H9 (cell line): ENCODE data around the gene ACTBL2. TPM values are rescaled to one million over a fixed set of nuclear protein-coding genes. Genes with fewer than 3 reads are reported as not detected.

Source experiments
- DNase-seq: peaks from one replicate; pipeline ENCODE4 v3.0.0-alpha.2; 2017
- H2AFZ ChIP-seq: one replicate; pipeline ENCODE4 v1.6.1; 2013; ENCODE audit warnings: mild to moderate bottlenecking, low read length, control low read depth, moderate library complexity
- H2AK5ac ChIP-seq: 2 replicates; pipeline ENCODE4 v1.6.1; 2013; ENCODE audit warnings: low read length, control low read depth, mixed read lengths; ENCODE audit not compliant: insufficient read length
- H2BK120ac ChIP-seq: one replicate; pipeline ENCODE4 v1.6.1; 2013; ENCODE audit warnings: low read depth, mild to moderate bottlenecking, low read length, control low read depth, inconsistent platforms; ENCODE audit not compliant: poor library complexity, severe bottlenecking
- H2BK12ac ChIP-seq: 2 replicates; pipeline ENCODE4 v1.6.1; 2013; ENCODE audit warnings: low read length, control low read depth, mixed read lengths, low read depth; ENCODE audit not compliant: insufficient read length
- H2BK15ac ChIP-seq: 2 replicates; pipeline ENCODE4 v1.6.1; 2013; ENCODE audit warnings: low read depth, low read length, control low read depth
- H2BK20ac ChIP-seq: one replicate; pipeline ENCODE4 v1.6.1; 2013; ENCODE audit warnings: low read depth, mild to moderate bottlenecking, low read length, control low read depth, inconsistent platforms; ENCODE audit not compliant: poor library complexity, severe bottlenecking
- H2BK5ac ChIP-seq: 2 replicates; pipeline ENCODE4 v1.6.1; 2013; ENCODE audit warnings: low read length, control low read depth, mixed read lengths; ENCODE audit not compliant: insufficient read length
- H3K14ac ChIP-seq: 2 replicates; pipeline ENCODE4 v1.6.1; 2013; ENCODE audit warnings: low read length, control low read depth; ENCODE audit not compliant: insufficient read depth
- H3K18ac ChIP-seq: 2 replicates; pipeline ENCODE4 v1.6.1; 2013; ENCODE audit warnings: low read depth, mild to moderate bottlenecking, mixed read lengths, low read length, control low read depth; ENCODE audit not compliant: insufficient read length
- H3K23ac ChIP-seq: 2 replicates; pipeline ENCODE4 v1.6.1; 2013; ENCODE audit warnings: low read length, control low read depth, mixed read lengths, low read depth; ENCODE audit not compliant: insufficient read length
- H3K23me2 ChIP-seq: 2 replicates; pipeline ENCODE4 v1.6.1; 2013; ENCODE audit warnings: low read depth, mild to moderate bottlenecking, mixed read lengths, low read length, control low read depth; ENCODE audit not compliant: insufficient read length, poor library complexity, severe bottlenecking
- H3K27ac ChIP-seq: 2 replicates; pipeline ENCODE4 v1.5.1; 2013; ENCODE audit warnings: low read length, control low read depth, mixed read lengths, low read depth; ENCODE audit not compliant: insufficient read length
- H3K27me3 ChIP-seq: 2 replicates; pipeline ENCODE4 v1.6.1; 2013; ENCODE audit warnings: low read length, control low read depth, inconsistent platforms; ENCODE audit not compliant: insufficient read depth
- H3K4ac ChIP-seq: 2 replicates; pipeline ENCODE4 v1.6.1; 2013; ENCODE audit warnings: low read depth, mild to moderate bottlenecking, control low read depth, inconsistent platforms, low read length, moderate library complexity
- H3K4me1 ChIP-seq: 2 replicates; pipeline ENCODE4 v1.6.1; 2013; ENCODE audit warnings: low read length, control low read depth, inconsistent platforms; ENCODE audit not compliant: insufficient read depth
- H3K4me2 ChIP-seq: 2 replicates; pipeline ENCODE4 v1.6.1; 2013; ENCODE audit warnings: low read length, control low read depth, mixed read lengths; ENCODE audit not compliant: insufficient read length, insufficient read depth
- H3K56ac ChIP-seq: 2 replicates; pipeline ENCODE4 v1.6.1; 2013; ENCODE audit warnings: low read depth, mild to moderate bottlenecking, mixed read lengths, low read length, control low read depth; ENCODE audit not compliant: insufficient read length
- H3K79me1 ChIP-seq: 2 replicates; pipeline ENCODE4 v1.6.1; 2013; ENCODE audit warnings: low read depth, mild to moderate bottlenecking, moderate library complexity, low read length, control low read depth, inconsistent platforms; ENCODE audit not compliant: insufficient read depth, poor library complexity, severe bottlenecking
- H3K79me2 ChIP-seq: 2 replicates; pipeline ENCODE4 v1.6.1; 2013; ENCODE audit warnings: low read length, control low read depth, inconsistent platforms; ENCODE audit not compliant: insufficient read depth
- H3K9ac ChIP-seq: 2 replicates; pipeline ENCODE4 v1.6.1; 2013; ENCODE audit warnings: low read length, control low read depth, mixed read lengths; ENCODE audit not compliant: insufficient read length; ENCODE audit errors: extremely low read depth
- H3K9me3 ChIP-seq: one replicate; pipeline ENCODE4 v1.6.1; 2013; ENCODE audit warnings: low read depth, low read length, inconsistent platforms; ENCODE audit not compliant: control insufficient read depth
- H3T11ph ChIP-seq: one replicate; pipeline ENCODE4 v1.6.1; 2013; ENCODE audit warnings: mild to moderate bottlenecking, low read length, control low read depth, inconsistent platforms
- H4K20me1 ChIP-seq: one replicate; pipeline ENCODE4 v1.6.1; 2013; ENCODE audit not compliant: control insufficient read depth, insufficient read length, insufficient read depth
- H4K5ac ChIP-seq: 2 replicates; pipeline ENCODE4 v1.6.1; 2013; ENCODE audit warnings: low read depth, mild to moderate bottlenecking, mixed read lengths, low read length, control low read depth; ENCODE audit not compliant: insufficient read length
- H4K8ac ChIP-seq: replicated peaks from 2 replicates; pipeline ENCODE4 v1.6.1; 2013; ENCODE audit warnings: low read length, control low read depth, mixed read lengths, low read depth; ENCODE audit not compliant: insufficient read length
- H4K91ac ChIP-seq: 2 replicates; pipeline ENCODE4 v1.6.1; 2013; ENCODE audit warnings: low read depth, mild to moderate bottlenecking, moderate library complexity, mixed read lengths, low read length, control low read depth; ENCODE audit not compliant: insufficient read length
- H3K27ac Mint-ChIP-seq, 3 experiments: 2 replicates in 2 of 3; 3 replicates in 1 of 3; pipeline ENCODE4 v1.8.0; 2020 to 2021; ENCODE audit warnings: mixed read lengths in 3 of 3, mild to moderate bottlenecking in 1 of 3, moderate library complexity in 1 of 3
- H3K27me3 Mint-ChIP-seq: 2 replicates; pipeline ENCODE4 v1.8.0; 2021; ENCODE audit warnings: low read depth, mild to moderate bottlenecking, moderate library complexity, mixed read lengths
- H3K36me3 Mint-ChIP-seq, 3 experiments: 2 replicates in 2 of 3; 3 replicates in 1 of 3; pipeline ENCODE4 v1.8.0; 2020 to 2021; ENCODE audit warnings: low read depth in 3 of 3, mixed read lengths in 3 of 3; ENCODE audit not compliant: insufficient read depth in 1 of 3
- H3K4me1 Mint-ChIP-seq, 2 experiments: 2 replicates each; pipeline ENCODE4 v1.8.0; 2020; ENCODE audit warnings: mixed read lengths in 2 of 2
- H3K4me3 Mint-ChIP-seq, 2 experiments: 2 replicates in 1 of 2; 3 replicates in 1 of 2; pipeline ENCODE4 v1.8.0; 2020 to 2021; ENCODE audit warnings: mild to moderate bottlenecking in 2 of 2, mixed read lengths in 2 of 2, moderate library complexity in 1 of 2
- H3K9me3 Mint-ChIP-seq, 2 experiments: 2 replicates in 1 of 2; 3 replicates in 1 of 2; pipeline ENCODE4 v1.8.0; 2020; ENCODE audit warnings: mild to moderate bottlenecking in 2 of 2, mixed read lengths in 2 of 2, moderate library complexity in 1 of 2
- WGBS: extraction: QIAGEN DNeasy Blood & Tissue Kit; methylation state at CpG from one replicate; pipeline ENCODE4 v1.1.7; 2013; ENCODE audit warnings: missing lambda C conversion rate, low lambda C conversion rate, mixed read lengths; ENCODE audit not compliant: insufficient read length; ENCODE audit errors: extremely low coverage; 5-methylcytosine and 5-hydroxymethylcytosine counted together
- total RNA-seq: library from RNA; stranded (reverse); gene quantifications from 2 replicates; pipeline ENCODE4 v1.2.1, GENCODE V29; 2021
- TF ChIP-seq, protein P1 (sequence below): fragments of 200-600 bp; sonication (generic); conservative IDR thresholded peaks from 3 replicates; pipeline ENCODE4 v1.8.0; 2021; ENCODE audit warnings: antibody characterized with exemption, mild to moderate bottlenecking

Gene ACTBL2
- total RNA-seq, 1 experiment from 2014 or later: not detected

DNA sequence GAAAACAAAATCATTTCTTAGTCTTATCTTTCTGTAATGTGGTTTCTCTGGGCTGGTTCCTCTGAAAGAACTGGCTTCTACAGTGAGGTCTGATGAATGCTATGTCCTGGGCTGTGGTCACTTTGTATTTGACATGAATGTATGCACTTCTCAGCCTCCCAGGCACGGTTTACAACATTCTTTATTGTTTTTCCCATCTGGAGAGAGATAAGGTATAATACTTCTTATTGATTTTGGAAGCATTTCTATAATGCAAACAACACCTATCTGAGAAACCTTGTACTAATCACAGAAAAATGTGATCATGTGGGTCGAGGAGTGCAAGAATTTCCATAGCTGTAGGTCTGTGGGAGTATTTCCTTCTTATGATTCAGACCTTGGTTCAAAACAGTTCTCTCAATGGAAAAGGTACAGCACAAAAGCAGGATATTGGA, 46.9 kb downstream of the ACTBL2 start:
- no peak overlapping the region for H2BK15ac ChIP-seq
- H3K4me1 ChIP-seq: no peaks in the 10 kb centered on the region
- TF ChIP-seq, protein P1, sequence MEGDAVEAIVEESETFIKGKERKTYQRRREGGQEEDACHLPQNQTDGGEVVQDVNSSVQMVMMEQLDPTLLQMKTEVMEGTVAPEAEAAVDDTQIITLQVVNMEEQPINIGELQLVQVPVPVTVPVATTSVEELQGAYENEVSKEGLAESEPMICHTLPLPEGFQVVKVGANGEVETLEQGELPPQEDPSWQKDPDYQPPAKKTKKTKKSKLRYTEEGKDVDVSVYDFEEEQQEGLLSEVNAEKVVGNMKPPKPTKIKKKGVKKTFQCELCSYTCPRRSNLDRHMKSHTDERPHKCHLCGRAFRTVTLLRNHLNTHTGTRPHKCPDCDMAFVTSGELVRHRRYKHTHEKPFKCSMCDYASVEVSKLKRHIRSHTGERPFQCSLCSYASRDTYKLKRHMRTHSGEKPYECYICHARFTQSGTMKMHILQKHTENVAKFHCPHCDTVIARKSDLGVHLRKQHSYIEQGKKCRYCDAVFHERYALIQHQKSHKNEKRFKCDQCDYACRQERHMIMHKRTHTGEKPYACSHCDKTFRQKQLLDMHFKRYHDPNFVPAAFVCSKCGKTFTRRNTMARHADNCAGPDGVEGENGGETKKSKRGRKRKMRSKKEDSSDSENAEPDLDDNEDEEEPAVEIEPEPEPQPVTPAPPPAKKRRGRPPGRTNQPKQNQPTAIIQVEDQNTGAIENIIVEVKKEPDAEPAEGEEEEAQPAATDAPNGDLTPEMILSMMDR: no peak
- H3K4me3 Mint-ChIP-seq: no peak overlapping the region
- H3K4me1 Mint-ChIP-seq: no peaks in the 10 kb centered on the region
- H3K18ac ChIP-seq: no peak overlapping the region
- no peak for DNase-seq
- no CpG with 5 or more reads among the region's 2 CpGs for WGBS
- H3K9me3 ChIP-seq: no peaks in the 10 kb centered on the region
- no peak overlapping the region for H3K27ac Mint-ChIP-seq
- H3K27ac ChIP-seq: no peak overlapping the region
- no peak overlapping the region for H4K91ac ChIP-seq
- H2BK12ac ChIP-seq: no peak overlapping the region
- no peak overlapping the region for H3K56ac ChIP-seq
- H3K4me2 ChIP-seq: no peak overlapping the region
- no peak overlapping the region for H2AK5ac ChIP-seq
- H3K9ac ChIP-seq: no peak overlapping the region
- H2AFZ ChIP-seq: no peak overlapping the region
- H3K27me3 Mint-ChIP-seq: no peaks in the 10 kb centered on the region
- H3K9me3 Mint-ChIP-seq: no peaks in the 10 kb centered on the region
- H4K20me1 ChIP-seq: no peaks in the 10 kb centered on the region
- no peak overlapping the region for H2BK5ac ChIP-seq
- no peak overlapping the region for H3K4ac ChIP-seq
- no peak overlapping the region for H2BK20ac ChIP-seq
- no peak overlapping the region for H3T11ph ChIP-seq
- no peak overlapping the region for H4K5ac ChIP-seq
- H4K8ac ChIP-seq: no peak overlapping the region
- no peak overlapping the region for H2BK120ac ChIP-seq
- no peaks in the 10 kb centered on the region for H3K36me3 Mint-ChIP-seq
- no peaks in the 10 kb centered on the region for H3K23me2 ChIP-seq
- H3K14ac ChIP-seq: no peak overlapping the region
- no peaks in the 10 kb centered on the region for H3K27me3 ChIP-seq
- H3K79me1 ChIP-seq: no peaks in the 10 kb centered on the region
- H3K23ac ChIP-seq: no peak overlapping the region
- no peaks in the 10 kb centered on the region for H3K79me2 ChIP-seq
